Left kidney (tissue), 2 donors: Measurements from ENCODE around the gene IFTAP. TPM values are rescaled to one million over a fixed set of nuclear protein-coding genes. Genes with fewer than 3 reads are reported as not detected.
"Not testable (repeated sequence)": the region's sequence is repeated elsewhere in the genome, so short reads cannot be mapped to it uniquely, and the experiment has no call there.

Experiments
- DNase-seq: peaks from one replicate; pipeline ENCODE4 v3.0.0-alpha.2; 2013
- polyA plus RNA-seq: library from polyadenylated mRNA; unstranded; fragments of 120-200 nt; gene quantifications from one replicate; pipeline ENCODE4 v1.2.1, GENCODE V29; 2013; ENCODE audit not compliant: insufficient read length

Gene IFTAP
- polyA plus RNA-seq, 1 donor, result 54.7 TPM

- DNase-seq, result no peak
Observed at GRCh38 chr11:36628765-36629244, 34.5 kb downstream of the IFTAP start.

GRCh38 chr11:36631774-36632173, 37.5 kb downstream of the IFTAP start:
- DNase-seq, result no peak

- DNase-seq, result no peak
Observed at GRCh38 chr11:36635066-36635862, 41.0 kb downstream of the IFTAP start.

- DNase-seq, result no peak
Observed at GRCh38 chr11:36638556-36638955, 44.3 kb downstream of the IFTAP start.

GRCh38 chr11:36657610-36658267, 63.4 kb downstream of the IFTAP start:
- no peak for DNase-seq

- DNase-seq, result not testable (repeated sequence)
Observed at GRCh38 chr11:36661359-36661758, 67.1 kb downstream of the IFTAP start.

- no peak for DNase-seq
Observed at GRCh38 chr11:36672815-36673450, 78.6 kb downstream of the IFTAP start.

- DNase-seq, result not testable (repeated sequence)
Observed at GRCh38 chr11:36679547-36679946, 85.2 kb downstream of the IFTAP start.

GRCh38 chr11:36683818-36684217, 89.5 kb downstream of the IFTAP start:
- no peak for DNase-seq

GRCh38 chr11:36684840-36685801, 90.8 kb downstream of the IFTAP start:
- no peak for DNase-seq

GRCh38 chr11:36688132-36688531, 93.8 kb downstream of the IFTAP start:
- DNase-seq, result no peak

- DNase-seq, result no peak
Observed at GRCh38 chr11:36688571-36689291, 94.4 kb downstream of the IFTAP start.

- DNase-seq, result no peak
Observed at GRCh38 chr11:36689442-36689841, 95.1 kb downstream of the IFTAP start.

- DNase-seq, result no peak
Observed at GRCh38 chr11:36692704-36693103, 98.4 kb downstream of the IFTAP start.

GRCh38 chr11:36693139-36693843, 99.0 kb downstream of the IFTAP start:
- DNase-seq, result no peak

- DNase-seq, result no peak
Observed at GRCh38 chr11:36695111-36695510, 100.8 kb downstream of the IFTAP start.

- no peak for DNase-seq
Observed at GRCh38 chr11:36695571-36695970, 101.3 kb downstream of the IFTAP start.

GRCh38 chr11:36696550-36696949, 102.2 kb downstream of the IFTAP start:
- DNase-seq, result no peak

GRCh38 chr11:36699271-36699670, 105.0 kb downstream of the IFTAP start:
- DNase-seq, result no peak

- no peak for DNase-seq
Observed at GRCh38 chr11:36700246-36700645, 105.9 kb downstream of the IFTAP start.
